ENCODE measurements around the gene CKS1B. TPM values are rescaled to one million over a fixed set of nuclear protein-coding genes. Genes with fewer than 3 reads are reported as not detected.

Gene CKS1B
- total and polyA plus RNA-seq, 9 of the 15 experiments (the other 6 are each of a cell fraction or from before 2014, with no cell fraction given): 215 to 1,103 (median 460) TPM

- TF ChIP-seq SIX5 (IDR thresholded peaks at IDR 0.05; ENCODE audit: borderline replicate concordance in 1 of 2, insufficient read depth in 1 of 2, low read depth in 1 of 2, low read length in 2 of 2) (no peak), ZBTB11 (CRISPR knock-in tag; IDR thresholded peaks at IDR 0.05) (no peak), IRF1 (CRISPR knock-in tag; IDR thresholded peaks at IDR 0.05; ENCODE audit: borderline replicate concordance) (no peak), RAD51 (IDR thresholded peaks at IDR 0.05; ENCODE audit: borderline replicate concordance, low read depth) (no peak), STAG1 (CRISPR knock-in tag; IDR thresholded peaks at IDR 0.05; ENCODE audit: borderline replicate concordance) (peak; percentile 50; the same call in 1 of the 2 replicates), DACH1 (IDR thresholded peaks at IDR 0.05; ENCODE audit: partially characterized antibody) (no peak), CTBP1 (IDR thresholded peaks at IDR 0.05; ENCODE audit: borderline replicate concordance) (peak; percentile 53; the same call in 1 of the 2 replicates), HDAC6 (IDR thresholded peaks at IDR 0.05; ENCODE audit: low read depth, low read length) (no peak), ZNF24 (IDR thresholded peaks at IDR 0.05) (no peak), KHSRP (IDR thresholded peaks at IDR 0.05) (no peak), RNF2 (IDR thresholded peaks at IDR 0.05) (no peak), RBBP5 (IDR thresholded peaks at IDR 0.05; ENCODE audit: borderline replicate concordance, insufficient read depth, low read length, poor library complexity, severe bottlenecking) (no peak), NFRKB (IDR thresholded peaks at IDR 0.05; ENCODE audit: low read depth) (no peak), EP400 (IDR thresholded peaks at IDR 0.05) (no peak), ZNF224 (CRISPR knock-in tag; IDR thresholded peaks at IDR 0.05) (no peak), SIRT6 (IDR thresholded peaks at IDR 0.05; ENCODE audit: low read depth, low read length) (no peak), TCF7 (IDR thresholded peaks at IDR 0.05; ENCODE audit: borderline replicate concordance) (no peak), LCOR (CRISPR knock-in tag; IDR thresholded peaks at IDR 0.05) (0 out of 2 replicates have a peak, but pooled peaks have one; percentile 43), MTA2 (IDR thresholded peaks at IDR 0.05; ENCODE audit: low read depth) (no peak), PKNOX1 (IDR thresholded peaks at IDR 0.05) (no peak), ETS2 (tag; IDR thresholded peaks at IDR 0.05; ENCODE audit: borderline replicate concordance, poor library complexity, severe bottlenecking) (no peak), MTA3 (IDR thresholded peaks at IDR 0.05; ENCODE audit: borderline replicate concordance) (0 out of 2 replicates have a peak, but pooled peaks have one; percentile 42), RB1 (IDR thresholded peaks at IDR 0.05; ENCODE audit: low read depth) (peak; percentile 61; the same call in 1 of the 2 replicates), PHB2 (IDR thresholded peaks at IDR 0.05; ENCODE audit: low read depth) (no peak), FOS (IDR thresholded peaks at IDR 0.05; ENCODE audit: extremely low read depth, insufficient read length) (no peak)
Measured at GRCh38 chr1:154943649-154944400, 30.7 kb upstream of the CKS1B start (continued).
